Inferior parietal cortex (tissue), 1 donor: ENCODE results near the gene GPD1.
"Not testable (repeated sequence)": the region's sequence is repeated elsewhere in the genome, so short reads cannot be mapped to it uniquely, and the experiment has no call there.

ENCODE experiments used
- DNase-seq: peaks from one replicate; pipeline ENCODE4 v3.0.0-alpha.2; 2016; ENCODE audit errors: extremely low spot score

The GPD1 gene

GRCh38 chr12:50123203-50123602, 19.4 kb downstream of the GPD1 start:
- no peak for DNase-seq

DNA sequence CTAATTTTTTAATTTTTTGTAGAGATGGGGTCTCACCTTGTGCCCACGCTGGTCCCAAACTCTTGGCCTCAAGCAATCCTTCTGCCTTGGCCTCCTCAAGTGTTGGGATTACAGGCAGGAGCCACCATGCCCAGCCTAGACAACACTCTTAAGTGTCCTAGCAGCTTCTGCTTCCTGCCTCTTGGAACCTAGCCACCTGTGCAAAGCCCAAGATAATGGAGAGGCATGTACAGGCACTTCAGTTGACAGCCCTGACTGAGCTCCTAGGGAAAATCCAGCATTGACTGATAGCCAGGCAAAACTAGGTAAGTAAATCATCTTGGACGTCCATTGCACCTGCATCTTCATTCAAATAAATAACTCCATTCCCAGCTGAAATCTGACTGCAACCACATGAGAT, 23.7 kb downstream of the GPD1 start:
- DNase-seq: no peak

DNA sequence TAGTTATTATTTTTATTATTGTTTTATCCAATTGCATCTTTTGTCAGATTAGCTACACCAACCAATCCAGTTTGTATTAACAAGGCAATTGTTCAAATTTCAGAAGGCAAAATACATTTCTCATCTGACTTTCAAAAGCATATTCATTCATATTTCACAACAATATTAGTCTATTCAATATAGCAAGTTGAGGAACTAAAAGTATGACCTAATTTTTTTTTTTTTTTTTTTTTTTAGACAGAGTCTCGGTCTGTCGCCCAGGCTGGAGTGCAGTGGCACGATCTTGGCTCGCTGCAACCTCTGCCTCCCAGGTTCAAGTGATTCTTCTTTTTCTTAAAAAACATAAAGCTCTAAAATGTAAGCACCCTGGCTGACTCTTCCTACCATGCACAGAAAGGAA, 25.5 kb downstream of the GPD1 start:
- no peak for DNase-seq

DNA sequence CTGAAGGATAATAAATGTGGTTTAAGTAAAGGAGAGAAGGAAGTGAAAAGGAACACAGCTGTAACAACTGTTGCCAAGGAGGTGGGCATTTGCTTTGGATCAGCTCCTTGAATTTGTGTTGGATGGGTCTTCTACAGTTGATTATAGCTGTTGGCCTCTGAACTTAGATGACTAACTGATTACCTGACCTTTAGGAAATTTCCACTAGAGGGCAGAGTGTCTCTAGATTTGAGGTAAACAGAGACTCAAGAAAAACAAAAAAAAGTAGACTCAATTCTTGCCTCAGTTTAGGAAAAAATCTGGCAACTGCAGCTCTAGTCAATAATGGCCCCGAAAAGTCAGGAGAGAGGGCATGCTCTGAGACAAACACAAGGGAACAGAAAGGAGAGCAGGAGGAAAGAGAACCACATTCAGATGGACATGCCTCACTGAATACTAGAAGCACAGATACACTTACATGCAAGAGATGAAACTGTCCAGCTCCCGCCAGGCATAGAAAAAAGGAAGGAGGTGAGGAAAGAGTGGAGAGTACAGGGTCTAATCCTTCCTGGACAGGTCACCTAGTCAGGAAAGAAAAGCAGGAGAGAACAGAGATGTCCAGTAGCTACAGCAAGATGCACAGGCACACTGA, 28.8 kb downstream of the GPD1 start:
- peak; percentile 67 for DNase-seq

- DNase-seq: no peak
Measured at GRCh38 chr12:50142993-50143392, 39.2 kb downstream of the GPD1 start.

GRCh38 chr12:50145439-50145838, 41.6 kb downstream of the GPD1 start:
- no peak for DNase-seq

DNA sequence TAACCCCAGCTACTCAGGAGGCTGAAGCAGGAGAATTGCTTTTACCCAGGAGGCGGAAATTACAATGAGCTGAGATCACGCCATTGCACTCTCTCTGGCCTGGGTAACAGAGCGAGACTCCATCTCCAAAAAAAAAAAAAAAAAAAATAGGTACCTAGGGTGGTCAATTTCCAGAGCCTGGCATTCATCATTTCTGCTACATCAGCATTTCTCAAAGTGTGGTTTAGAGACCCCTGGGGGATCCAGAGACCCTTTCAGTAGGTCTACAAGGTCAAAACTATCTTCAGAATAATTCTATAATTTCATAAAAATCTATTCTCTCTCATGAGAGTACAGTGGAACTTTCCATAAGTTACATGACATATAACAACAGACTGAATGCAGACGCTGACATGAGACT, 43.5 kb downstream of the GPD1 start:
- DNase-seq: no peak

DNA sequence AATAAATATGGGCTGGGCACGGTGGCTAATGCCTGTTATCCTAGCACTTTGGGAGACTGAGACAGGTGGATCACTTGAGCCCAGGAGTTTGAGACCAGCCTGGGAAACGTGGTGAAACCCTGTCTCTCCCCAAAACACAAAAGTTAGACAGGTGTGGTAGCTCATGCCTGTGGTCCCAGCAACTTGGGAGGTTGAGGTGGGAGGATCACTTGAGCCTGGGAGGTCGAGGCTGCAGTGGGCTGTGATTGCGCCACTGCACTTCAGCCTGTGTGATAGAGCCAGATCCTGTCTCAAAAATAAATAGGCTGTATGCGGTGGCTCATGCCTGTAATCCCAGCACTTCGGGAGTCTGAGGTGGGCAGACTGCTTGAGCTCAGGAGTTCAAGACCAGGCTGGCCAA, 44.2 kb downstream of the GPD1 start:
- DNase-seq: not testable (repeated sequence)

GRCh38 chr12:50149311-50149710, 45.5 kb downstream of the GPD1 start:
- no peak for DNase-seq

DNA sequence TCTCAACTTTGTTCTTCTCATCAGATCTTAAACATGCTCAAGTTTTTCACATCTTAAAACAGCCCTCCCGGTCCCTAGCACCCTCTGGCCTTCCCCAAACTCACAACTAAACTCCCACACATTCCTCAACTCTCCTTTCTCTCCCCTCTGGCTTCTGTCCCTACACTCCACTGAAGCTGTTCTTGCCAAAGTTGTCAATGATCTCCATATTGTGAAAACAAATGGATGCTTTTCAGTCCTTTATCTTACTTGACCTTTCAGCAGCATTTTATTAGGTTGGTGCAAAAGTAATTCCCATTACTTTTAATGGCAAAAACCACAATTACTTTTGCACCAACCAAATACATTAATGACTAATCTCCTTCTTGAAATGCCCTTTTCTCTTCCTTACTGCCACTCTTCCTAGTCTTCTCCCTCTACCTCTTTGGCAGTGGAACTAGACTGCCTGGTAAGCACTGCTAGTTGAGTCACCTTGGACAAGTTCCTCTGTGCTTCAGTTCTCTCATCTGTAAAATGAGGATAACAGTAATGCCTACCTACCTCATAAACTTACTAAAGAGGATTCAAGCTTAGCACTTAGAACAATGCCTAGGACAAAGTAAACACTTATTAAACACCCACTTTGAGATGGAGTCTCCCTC, 47.4 kb downstream of the GPD1 start:
- no peak for DNase-seq

DNA sequence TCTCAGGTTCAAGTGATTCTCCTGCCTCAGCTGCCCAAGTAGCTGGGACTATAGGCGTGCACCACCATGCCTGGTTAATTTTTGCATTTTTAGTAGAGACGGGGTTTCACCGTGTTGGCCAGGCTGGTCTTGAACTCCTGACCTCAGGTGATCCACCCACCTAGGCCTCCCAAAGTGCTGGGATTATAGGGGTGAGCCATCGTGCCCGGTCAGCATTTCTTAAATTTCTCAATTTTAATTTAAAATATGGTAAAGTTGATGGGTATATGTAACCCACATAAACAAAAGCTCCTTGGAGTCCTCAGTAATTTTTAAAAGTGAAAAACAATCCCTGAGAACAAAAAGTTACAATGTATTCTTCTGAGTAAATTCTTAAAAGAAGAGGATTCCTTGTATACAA, 51.1 kb downstream of the GPD1 start:
- not testable (repeated sequence) for DNase-seq

DNA sequence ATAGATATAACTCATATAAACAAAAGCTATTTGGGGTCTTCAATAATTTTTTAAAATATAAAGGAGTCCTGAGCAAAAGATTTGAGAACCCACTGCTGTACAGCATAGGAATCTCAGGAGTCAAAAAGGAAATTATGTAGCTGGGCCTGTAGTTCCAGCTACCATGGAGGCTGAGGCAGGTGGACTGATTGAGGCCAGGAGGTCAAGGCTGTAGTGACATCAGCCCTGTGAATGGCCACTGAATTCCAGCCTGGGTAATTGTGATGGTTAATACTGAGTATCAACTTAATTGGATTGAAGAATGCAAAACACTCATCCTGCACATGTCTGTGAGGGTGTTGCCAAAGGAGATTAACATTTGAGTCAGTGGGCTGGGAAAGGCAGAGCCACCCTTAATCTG, 52.8 kb downstream of the GPD1 start:
- no peak for DNase-seq

DNA sequence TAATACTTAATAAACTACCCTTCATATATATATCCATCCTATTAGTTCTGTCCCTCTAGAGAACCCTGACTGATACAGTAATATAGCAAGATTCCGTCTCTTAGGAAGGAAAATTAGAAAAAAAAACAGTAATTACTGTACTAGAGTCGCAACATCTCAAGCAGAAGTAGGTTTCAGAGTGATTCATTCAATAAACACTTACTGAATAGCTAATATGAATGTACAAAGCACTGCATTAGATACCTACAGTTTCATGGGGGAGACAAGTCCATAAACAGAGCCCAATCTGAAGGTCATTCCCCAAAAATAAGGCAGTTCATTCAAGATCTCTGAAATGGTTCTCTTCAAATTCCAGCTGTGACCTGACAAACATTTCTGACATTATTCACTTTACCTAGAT, 53.5 kb downstream of the GPD1 start:
- DNase-seq: no peak

DNA sequence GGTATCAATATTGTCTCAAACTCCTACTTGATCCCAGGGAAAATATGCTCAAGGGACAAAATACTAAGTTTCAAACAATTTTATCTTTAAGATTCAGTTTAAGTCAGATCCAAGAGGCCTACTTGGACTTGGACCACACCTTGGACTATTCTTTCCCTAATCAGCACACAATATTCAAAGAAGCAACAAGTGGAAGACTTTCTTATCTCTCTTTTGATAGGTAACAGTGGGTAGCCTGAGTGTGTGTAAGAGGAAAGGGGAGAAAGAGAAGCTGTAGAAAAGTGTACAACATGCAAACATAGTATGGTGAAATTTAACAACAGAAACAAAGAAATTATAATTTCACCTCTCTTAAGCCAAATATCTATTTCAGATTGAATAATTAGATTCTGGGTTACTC, 56.8 kb downstream of the GPD1 start:
- DNase-seq: no peak
